Cardiac ventricle fibroblast (primary cell): Measurements from ENCODE around the gene P3H2. TPM values are rescaled to one million over a fixed set of nuclear protein-coding genes. Genes with fewer than 3 reads are reported as not detected.

ENCODE experiments used
- total RNA-seq: library from RNA; depleted of rRNA; stranded (reverse); fragments of >200 nt; gene quantifications from 2 replicates; pipeline ENCODE4 v1.2.3, GENCODE V29; 2015

The P3H2 gene
- total RNA-seq = 2.7 and 9.7 TPM in 2 replicates

DNA sequence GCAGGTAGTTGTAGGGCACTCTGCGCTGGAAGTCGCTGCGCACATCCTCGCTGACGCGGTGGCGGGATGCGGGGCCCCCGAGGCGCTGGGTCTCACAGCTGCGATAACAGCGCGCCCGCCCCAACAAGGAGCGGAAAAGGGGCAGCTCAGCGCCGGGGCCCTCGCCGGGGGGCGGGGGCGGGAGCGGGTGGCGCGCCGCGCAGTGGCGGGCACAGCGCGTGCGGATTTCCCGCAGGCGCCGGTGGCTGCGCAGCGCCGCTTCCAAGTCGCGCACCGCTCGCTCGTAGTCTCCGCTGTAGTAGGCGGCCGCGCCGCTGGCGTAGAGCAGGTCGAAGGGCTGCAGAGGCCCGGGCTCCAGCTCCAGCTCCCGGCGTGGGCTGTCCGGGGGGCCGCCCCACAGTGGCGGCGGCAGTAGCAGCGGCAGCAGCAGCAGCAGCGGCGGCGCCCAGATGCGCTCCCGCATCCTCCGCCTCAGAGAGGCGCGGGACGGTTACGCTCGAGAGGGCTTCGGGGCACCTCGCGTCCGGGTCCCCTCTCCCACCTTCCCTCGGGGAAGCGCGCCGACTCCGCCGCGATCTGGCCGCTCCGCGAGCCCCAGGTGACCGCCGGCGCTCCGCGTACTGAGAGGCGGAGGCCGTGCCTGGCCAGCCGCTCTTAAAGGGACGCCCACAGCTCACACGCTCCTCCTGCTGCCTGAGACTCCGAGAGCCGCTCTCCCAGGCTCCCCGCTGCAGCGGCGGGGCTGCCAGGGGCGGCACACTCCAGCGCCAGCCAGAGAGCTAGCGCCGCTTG lies at the start of gene P3H2:
TSS of gene P3H2 (minus strand) at position 629 of the 792 bp plus-strand sequence. CDS start at position 463, 166 bp downstream.

Other genes with a start within 250 kb of the P3H2 start
- 0.06 TPM in 1 of 2 replicates, not detected in the other for gene CLDN1, start 201.5 kb upstream of the P3H2 start, total RNA-seq